ENCODE measurements around the gene TRIM69.
"Not testable (repeated sequence)": the region's sequence is repeated elsewhere in the genome, so short reads cannot be mapped to it uniquely, and the experiment has no call there.

TRIM69 gene

GRCh38 chr15:44715797-44716334, 20.5 kb upstream of the TRIM69 start:
- no peak for DNase-seq

GRCh38 chr15:44716983-44717602, 19.2 kb upstream of the TRIM69 start:
- DNase-seq = no peak

GRCh38 chr15:44718180-44718926, 18.0 kb upstream of the TRIM69 start:
- no peak for DNase-seq

- no peak for DNase-seq
Observed at GRCh38 chr15:44718927-44719292, 17.4 kb upstream of the TRIM69 start.

GRCh38 chr15:44719293-44719999, 16.9 kb upstream of the TRIM69 start:
- peak in 3 of 4 experiments; percentile 24 to 49 (median 40) for DNase-seq

GRCh38 chr15:44720000-44720435, 16.3 kb upstream of the TRIM69 start:
- peak in 1 of 4 experiments; percentile 29 for DNase-seq

GRCh38 chr15:44720460-44721176, 15.7 kb upstream of the TRIM69 start:
- DNase-seq = no peak

- DNase-seq = no peak
Observed at GRCh38 chr15:44722011-44722410, 14.3 kb upstream of the TRIM69 start.

- DNase-seq = peak; percentile 49 to 61 (median 55)
Observed at GRCh38 chr15:44726136-44726535, 10.2 kb upstream of the TRIM69 start.

GRCh38 chr15:44726568-44727484, 9.5 kb upstream of the TRIM69 start:
- peak; percentile 85 to 96 (median 90) for DNase-seq

GRCh38 chr15:44727485-44728231, 8.7 kb upstream of the TRIM69 start:
- no peak for DNase-seq

- DNase-seq = not testable (repeated sequence)
Observed at GRCh38 chr15:44728232-44728575, 8.1 kb upstream of the TRIM69 start.

GRCh38 chr15:44728576-44729407, 7.5 kb upstream of the TRIM69 start:
- DNase-seq = peak; percentile 96 to 100 (median 98)

- peak; percentile 44 to 60 (median 49) for DNase-seq
Observed at GRCh38 chr15:44729408-44730127, 6.8 kb upstream of the TRIM69 start.

- no peak for DNase-seq
Observed at GRCh38 chr15:44734839-44735481, 1.4 kb upstream of the TRIM69 start.

- peak; percentile 89 to 96 (median 90) for DNase-seq
Observed at GRCh38 chr15:44735482-44736180, 697 bp upstream of the TRIM69 start.

GRCh38 chr15:44738340-44738984, 2.1 kb downstream of the TRIM69 start:
- peak; percentile 37 to 82 (median 64) for DNase-seq
